GM12865 (cell line): ENCODE measurements around the gene XRCC3.

Experiments
- DNase-seq: peaks from one replicate; pipeline ENCODE4 v3.0.0; 2010; ENCODE audit warnings: low read depth
- H3K4me3 ChIP-seq: 2 replicates; pipeline ENCODE4 v1.5.1; 2011; ENCODE audit warnings: mild to moderate bottlenecking, low read depth, low read length, control low read depth
- CTCF ChIP-seq: IDR thresholded peaks from 2 replicates; pipeline ENCODE4 v1.5.1; 2011; ENCODE audit warnings: low read length, control low read depth, low read depth, inconsistent platforms; ENCODE audit not compliant: insufficient read depth; ENCODE audit errors: missing control alignments

XRCC3 gene

GRCh38 chr14:103753774-103754173 is 38.5 kb upstream of the XRCC3 start:
- H3K4me3 ChIP-seq: no peak overlapping the region
- DNase-seq: no peak
- no peak for TF ChIP-seq CTCF

- no peak for DNase-seq
- no peak for TF ChIP-seq CTCF
- H3K4me3 ChIP-seq: no peak overlapping the region
Measured at GRCh38 chr14:103749860-103750259, 34.6 kb upstream of the XRCC3 start.

GRCh38 chr14:103749452-103749851 is 34.2 kb upstream of the XRCC3 start:
- no peak overlapping the region for H3K4me3 ChIP-seq
- no peak for TF ChIP-seq CTCF
- no peak for DNase-seq

- H3K4me3 ChIP-seq: no peak overlapping the region
- TF ChIP-seq CTCF: no peak
- DNase-seq: no peak
Measured at GRCh38 chr14:103748534-103748857, 33.2 kb upstream of the XRCC3 start.

GRCh38 chr14:103746701-103747100 is 31.4 kb upstream of the XRCC3 start:
- H3K4me3 ChIP-seq: no peak overlapping the region
- DNase-seq: no peak
- no peak for TF ChIP-seq CTCF

- TF ChIP-seq CTCF: no peak
- no peak for DNase-seq
- H3K4me3 ChIP-seq: no peak overlapping the region
Measured at GRCh38 chr14:103745424-103745823, 30.2 kb upstream of the XRCC3 start.

GRCh38 chr14:103744621-103745395 is 29.6 kb upstream of the XRCC3 start:
- H3K4me3 ChIP-seq: no peak overlapping the region
- DNase-seq: no peak
- TF ChIP-seq CTCF: no peak
